ENCODE results near the gene DNAAF8.

The DNAAF8 gene

DNA sequence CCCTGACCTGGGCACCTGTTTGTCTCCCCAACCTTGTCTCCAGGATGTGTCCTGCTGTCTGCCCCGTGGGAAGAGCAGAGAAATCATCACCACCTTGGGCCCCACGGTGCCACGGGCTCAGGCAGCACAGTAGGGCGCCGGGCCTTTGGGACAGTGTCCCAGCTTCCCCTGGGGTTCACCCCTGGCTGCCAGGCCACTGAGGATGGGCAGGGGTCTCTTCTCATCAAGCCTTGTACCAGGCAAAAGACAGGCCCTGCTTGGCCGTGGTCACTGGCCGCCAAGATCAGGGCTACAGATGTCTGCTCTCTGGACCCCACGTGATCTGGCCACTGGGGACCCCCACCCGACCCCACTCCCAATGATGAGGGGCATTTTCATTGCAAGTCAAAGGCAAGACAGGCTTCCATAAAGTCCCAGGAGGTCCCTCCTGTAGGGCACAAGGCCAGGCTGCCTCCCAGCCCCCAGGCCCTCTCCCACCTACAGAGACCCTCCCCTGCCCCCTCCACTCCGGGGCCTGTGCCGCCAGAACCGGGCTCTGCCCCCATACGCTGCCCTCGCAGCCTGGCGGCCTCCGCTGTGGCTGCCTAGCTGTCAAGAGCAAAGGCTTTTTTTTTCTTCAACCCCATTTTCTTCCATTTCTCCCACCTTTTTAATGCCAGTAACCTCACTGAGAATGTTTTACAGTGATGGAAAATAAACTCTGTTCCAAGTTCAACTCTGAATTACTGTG, 14.5 kb downstream of the DNAAF8 start:
- no peak for DNase-seq

DNA sequence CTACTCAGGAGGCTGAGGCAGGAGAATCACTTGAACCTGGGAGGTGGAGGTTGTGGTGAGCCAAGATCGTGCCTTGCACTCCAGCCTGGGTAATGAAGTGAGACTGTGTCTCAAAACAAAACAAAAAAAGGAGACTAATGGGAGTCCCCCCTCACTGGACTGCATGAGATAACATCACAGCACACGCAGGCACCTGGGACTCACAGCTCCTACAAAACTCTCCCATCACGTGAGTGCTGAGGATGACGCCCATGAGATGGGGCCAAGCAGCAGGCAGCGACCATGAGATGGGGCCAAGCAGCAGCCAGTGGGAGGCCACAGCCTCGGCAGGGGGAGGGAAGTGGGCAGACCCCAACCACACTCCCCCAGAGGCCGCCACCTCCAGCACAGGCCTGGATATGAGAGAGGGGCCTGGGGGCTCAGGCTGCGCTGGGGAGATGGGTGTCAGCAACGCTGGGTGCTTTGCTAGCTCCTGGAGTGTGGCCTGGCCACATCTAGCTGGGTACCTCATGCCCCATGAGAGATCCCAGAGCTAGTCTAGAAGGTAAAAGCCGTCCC, 15.4 kb downstream of the DNAAF8 start:
- DNase-seq: no peak

DNA sequence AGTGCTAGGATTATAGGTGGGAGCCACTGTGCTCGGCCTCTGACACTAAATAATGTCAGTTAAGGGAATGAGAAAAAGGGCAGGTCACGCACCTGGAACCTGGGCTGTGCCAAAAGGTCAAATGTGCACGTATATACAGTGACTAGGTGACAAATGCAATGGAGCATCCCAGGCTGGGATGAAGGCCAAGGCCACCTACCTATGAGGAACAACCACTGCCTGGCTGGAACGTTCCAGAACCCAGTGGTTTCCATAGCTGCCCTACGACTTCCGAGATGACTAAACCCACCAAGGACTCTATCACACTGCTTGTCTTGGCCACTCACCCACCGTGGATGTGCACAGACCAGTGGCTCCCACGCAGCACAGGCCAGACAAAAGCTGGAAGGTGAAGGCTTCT, 16.6 kb downstream of the DNAAF8 start:
- no peak for DNase-seq

DNA sequence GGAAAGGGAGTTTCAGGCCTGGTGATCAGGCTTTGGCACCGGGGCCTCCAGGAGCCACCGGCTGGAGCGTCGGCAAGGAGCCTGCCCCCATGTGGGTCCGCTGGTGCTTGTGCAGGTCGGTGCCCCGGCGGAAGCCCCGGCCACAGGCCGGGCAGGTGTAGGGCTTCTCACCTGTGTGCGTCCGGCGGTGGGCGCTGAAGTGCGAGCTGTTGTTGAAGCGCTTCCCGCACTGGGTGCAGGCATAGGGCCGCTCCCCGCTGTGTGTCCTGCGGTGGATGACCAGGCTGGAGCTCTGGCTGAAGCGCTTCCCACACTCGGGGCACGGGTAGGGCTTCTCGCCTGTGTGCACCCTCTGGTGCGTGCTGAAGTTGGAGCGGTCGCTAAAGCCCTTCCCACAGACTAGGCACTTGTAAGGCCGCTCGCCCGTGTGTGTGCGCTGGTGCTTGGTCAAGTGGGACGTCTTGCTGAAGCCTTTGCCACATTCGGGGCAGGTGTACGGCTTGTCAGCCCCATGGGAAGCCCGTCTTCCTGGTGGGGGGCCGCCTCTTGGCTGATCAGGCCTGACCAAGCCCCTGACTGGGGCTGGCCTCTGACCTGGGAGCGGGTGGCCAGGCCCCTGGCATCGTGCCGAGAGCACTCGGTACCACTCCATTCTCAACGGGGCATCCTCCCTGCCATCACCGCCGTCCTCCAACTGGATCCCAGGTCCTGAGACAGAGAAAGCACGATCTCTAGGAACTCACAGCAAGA, 18.2 kb downstream of the DNAAF8 start:
- no peak for DNase-seq

DNA sequence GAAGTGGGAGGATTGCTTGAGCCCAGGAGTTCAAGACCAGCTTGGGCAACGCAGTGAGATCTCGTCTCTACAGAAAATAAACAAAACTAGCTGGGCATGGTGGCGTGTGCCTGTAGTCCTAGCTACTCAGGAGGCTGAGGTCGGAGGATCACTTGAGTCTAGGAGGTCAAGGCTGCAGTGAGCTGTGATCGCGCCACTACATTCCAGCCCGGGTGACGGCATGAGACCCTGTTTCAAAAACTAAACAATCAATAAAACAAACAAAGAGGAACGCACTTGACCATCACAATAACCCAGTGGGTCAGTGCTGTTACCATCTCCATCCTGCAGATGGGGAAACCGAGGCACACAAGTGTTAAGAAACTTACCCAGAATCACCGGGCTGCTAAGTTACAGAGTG, 18.9 kb downstream of the DNAAF8 start:
- DNase-seq: no peak

DNA sequence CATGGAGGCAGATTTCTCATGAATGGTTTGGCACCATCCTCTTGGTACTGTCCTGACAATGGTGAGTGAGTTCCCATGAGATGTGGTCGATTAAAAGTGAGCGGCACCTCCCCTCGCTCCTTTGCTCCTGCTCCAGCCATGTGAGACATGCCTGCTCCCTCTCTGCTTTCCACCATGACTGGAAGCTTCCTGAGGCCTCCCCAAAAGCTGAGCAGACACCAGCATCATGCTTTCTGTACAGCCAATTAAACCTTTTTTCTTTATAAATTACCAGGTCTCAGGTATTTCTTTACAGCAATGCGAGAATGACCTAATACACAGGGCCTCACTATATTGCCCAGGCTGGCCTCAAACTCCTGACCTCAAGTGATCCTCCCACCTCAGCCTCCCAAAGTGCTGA, 20.5 kb downstream of the DNAAF8 start:
- no peak for DNase-seq

DNA sequence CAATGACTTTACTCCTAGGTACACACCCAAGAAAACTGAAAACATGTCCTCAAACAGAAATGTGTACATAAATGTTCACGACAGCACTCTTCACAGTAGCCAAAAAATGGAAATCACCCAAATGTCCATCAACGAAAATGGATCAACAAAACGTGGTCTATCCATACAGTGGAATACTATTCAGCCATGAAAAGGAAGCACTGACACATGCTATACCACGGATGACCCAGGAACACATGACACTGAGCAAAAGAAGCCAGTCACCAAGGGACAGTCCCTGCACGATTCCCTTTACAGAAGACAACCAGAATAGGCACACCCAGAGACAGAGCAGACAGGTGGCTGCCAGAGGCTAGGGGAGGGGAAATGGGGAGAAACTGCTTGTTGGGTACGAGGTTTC, 21.4 kb downstream of the DNAAF8 start:
- DNase-seq: no peak

DNA sequence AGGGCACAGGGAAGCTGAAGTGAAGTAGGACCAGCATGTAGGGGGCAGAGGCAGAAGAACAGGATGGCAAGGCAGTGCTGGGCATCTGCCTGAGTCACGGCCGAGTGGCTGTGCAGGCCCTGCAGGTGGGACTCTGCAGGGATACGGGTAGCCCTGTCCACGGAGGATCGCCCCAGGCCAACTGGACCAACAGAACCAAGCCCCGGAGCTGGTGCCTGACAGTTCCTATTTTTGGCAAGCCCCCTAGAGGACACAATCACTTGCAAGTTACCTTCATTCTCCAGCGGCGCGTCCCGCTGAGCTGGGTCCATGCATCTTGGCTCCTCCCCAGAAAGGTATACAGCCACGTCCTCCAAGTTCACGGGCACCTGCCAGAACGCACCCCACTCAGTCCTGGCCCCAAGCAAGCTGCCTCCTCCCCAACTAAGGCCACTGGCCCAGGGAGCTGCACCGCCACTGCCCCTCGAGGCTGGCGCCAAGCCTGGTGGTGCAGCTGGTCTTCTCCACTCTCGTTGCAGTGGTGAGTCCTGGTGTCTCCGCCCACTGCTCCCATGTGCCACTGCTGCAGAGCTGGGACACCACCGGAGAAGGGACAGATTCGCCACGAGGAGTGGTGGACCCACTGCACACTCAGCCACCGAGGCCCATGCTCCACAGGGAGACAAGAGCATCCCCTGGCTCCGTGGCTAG, 26.0 kb downstream of the DNAAF8 start:
- no peak for DNase-seq

DNA sequence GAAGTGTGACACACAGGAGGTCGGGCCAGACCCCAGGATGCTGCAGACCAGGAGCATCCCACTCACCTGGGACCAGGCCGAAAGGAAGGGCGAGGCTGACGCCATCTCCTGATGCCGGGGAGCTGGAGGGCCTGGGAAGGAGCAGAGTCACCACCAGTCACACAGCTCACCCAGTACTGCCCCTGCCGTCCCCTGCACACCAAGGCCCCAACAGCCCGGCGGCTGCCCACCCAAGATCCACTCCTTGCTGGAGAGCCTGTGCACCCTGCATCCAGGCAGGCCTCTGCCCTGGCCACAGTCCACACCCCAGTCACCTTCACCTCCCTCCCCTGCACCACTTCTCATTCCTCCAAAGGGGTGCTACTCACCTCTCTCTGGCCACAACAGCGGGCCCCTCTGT, 27.9 kb downstream of the DNAAF8 start:
- DNase-seq: no peak

DNA sequence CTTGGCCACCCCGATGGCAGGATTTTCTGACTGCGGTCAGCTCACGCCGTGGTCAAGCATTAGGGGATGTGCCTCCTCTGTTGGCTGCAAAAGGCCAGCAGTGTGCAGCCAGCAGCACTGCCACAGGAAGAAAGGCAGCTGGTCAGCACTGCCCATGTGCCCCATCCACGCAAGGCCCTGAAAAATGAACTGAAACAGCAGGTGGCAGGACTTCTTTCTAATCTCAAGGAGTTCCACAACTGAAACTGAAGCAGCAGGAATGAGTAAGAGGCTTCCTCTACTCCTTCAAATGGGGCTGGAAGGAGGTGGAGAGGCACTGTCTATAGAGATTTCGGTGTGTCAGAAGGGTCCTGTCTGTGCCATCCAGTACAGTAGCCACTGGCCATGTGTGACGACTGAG, 29.5 kb downstream of the DNAAF8 start:
- DNase-seq: no peak

DNA sequence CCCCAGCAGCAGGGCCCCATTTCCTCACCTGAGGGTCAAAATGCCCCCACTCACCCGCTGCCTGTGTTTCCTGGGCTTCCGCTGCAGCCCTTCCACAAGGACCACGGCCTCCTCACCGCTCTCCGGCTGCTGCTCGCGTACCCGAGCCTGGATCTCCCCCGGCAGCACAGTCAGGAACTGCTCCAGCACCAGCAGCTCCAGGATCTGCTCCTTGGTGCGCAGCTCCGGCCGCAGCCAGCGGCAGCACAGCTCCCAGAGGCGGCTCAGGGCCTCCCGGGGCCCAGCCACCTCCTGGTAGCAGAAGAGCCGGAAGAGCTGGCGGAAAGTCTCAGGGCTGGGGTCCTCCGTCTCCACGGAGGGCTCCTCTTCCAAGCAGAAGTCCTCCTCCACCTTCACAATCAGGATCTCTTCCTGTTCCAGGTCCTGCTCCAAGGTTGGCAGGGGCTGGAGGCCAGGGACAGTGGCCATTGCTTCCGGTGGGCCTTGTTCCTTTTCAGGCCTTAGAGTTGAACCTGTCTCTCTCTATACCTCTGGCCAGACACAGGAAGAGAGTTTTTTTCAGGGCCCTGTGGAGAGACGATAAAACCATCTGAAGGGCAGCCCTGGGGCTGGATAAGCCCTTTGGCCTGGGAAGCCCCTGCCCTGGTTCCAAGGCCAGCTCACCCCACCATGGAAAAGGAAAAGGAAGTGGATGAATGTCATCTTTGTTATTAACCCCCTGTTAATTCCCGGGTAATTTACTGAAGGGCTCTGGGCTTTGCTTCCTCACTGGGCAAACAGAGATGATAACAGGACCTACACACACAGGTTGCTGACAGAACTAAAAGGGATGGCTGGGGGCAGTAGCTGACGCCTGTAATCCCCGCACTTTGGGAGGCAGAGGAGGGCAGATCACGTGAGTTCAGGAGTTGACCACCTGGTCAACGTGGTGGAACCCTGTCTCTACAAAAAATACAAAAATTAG, 31.5 kb downstream of the DNAAF8 start:
- no peak for DNase-seq

DNA sequence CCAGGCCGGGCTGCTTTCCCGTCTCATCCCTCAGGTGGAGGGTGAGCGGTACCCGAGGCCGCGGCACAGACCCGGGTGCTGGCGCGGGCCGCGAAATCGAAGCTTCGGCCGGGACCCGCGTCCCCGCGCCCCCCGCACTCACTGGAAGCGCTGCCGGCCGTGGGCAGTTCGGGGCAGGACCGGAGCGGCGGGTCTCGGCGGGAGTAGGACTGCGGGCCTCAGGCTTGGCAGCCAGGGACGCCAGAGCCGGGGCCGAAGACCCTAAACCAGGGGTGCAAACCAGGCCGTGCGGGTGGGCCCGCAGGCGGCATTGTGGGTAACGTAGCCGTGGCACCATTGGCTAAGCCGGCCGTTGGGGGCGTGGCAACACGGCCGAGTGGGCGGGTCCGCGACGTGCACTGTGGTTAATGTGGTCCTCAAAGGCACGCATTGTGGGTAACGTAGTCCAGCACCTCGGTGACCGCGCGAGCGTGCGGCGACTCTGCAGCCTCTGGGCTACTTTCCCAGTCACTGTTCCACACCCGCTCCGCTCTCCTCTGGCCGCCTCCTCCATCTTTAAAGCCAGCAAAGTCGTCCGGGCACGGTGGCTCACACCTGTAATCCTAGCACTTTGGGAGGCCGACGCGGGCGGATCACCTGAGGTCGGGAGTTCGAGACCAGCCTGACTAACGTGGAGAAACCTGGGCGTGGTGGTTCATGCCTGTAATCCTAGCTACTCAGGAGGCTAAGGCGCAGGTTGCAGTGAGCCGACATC, 32.7 kb downstream of the DNAAF8 start, which contains the start of gene ZNF500:
TSS of gene ZNF500 (minus strand) at position 288 of the 754 bp plus-strand sequence. CDS start 1,184 bp downstream, outside the sequence.
- peak; percentile 26 to 99 (median 94) for DNase-seq

DNA sequence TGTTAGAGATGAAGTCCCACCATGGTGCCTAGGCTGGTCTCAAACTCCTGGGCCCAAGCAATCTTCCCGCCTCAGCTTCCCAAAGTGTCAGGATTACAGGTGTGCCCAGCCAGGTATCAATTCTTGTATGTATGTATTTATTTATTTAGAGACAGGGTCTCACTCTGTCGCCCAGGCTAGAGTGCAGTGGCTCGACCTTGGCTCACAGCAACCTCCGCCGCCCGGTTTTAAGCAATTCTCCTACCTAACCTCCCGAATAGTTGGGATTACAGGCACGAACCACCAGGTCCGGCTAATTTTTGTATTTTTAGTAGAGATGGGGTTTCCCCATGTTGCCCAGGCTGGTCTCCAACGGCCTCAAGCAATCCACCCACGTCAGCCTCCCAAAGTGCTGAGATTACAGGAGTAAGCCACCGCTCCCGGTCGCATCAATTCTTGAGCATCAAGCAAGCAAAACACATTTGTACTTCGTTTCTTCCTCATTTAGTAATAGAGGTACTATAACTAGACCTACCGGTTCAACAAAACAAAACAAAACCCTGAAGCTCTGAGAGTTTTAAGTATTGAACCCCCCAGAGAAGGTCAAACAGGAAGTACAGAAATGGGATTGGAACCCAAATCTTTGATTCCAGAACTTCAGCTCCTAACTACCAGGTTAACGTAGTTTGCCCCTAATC, 33.7 kb downstream of the DNAAF8 start:
- DNase-seq: peak in 4 of 56 donors; percentile 2 to 14 (median 10)

DNA sequence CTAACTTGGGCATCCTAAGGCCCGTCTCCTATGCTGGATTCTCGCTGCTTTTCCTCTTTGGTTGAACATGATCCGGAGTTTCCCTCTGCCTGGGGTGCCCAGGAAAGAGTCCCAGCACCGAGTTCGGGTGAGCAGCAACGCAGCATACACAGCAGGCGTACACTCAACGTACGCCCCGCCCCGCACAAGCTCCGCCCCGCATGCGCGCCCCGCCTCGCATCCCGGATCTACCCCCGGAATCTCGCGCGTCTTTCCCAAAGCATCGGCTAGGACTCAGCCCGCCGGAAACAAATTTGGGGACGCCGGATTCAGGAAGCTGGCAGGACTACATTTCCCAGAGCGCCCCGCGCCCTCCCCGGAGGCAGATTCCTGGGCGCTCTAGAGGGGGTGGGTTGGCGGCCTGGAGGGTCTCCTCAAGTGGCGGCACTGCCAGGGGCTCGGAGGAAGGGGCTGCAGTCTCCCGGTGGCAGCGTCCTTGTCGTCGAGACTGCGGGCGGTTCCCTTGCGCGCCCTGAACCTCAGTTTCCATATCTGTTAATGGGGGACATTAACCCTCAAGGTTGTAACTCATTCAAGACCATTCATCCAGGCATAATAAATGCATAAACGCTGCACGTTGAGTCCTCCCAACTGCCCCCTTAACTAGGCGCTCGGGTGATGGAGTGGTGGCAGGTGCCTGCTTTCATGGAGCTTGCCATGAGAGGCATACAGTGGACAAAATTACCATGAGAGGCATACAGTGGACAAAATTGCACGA, 34.4 kb downstream of the DNAAF8 start:
- peak; percentile 80 to 99 (median 95) for DNase-seq

DNA sequence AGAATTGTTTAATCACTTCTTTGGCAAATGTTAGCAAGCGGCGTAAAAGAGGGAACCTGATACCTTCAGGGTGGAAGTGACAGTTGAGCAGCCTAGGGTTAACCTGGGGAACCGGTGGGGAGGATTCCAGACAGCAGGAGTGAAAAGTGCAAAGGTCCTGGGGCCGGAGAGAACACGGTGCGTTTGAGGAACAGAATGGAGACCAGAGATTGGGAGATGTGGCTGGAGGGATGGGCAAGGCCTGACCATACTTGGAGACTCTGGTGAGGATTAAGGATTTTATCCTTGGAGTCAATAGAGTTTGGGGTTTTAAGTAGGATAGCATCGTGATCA, 34.9 kb downstream of the DNAAF8 start:
- no peak for DNase-seq

DNA sequence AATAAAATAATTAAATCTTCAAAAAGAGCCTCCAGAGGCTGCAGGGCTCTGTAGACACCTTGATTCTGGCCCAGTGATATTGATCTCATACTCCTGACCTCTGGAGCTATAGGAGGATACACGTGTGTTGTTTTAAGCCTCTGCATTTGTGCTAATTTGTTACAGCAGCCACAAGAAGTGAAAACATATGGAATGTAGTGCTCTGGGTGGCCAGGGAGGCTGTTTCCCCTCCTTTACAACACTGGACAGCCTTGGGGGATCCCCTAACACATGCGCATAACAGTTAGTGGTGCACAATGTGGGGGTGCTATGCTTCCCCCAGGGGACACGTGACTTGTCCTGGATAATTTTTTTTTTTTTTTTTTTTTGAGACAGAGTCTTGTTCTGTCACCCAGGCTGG, 37.3 kb downstream of the DNAAF8 start:
- DNase-seq: no peak

DNA sequence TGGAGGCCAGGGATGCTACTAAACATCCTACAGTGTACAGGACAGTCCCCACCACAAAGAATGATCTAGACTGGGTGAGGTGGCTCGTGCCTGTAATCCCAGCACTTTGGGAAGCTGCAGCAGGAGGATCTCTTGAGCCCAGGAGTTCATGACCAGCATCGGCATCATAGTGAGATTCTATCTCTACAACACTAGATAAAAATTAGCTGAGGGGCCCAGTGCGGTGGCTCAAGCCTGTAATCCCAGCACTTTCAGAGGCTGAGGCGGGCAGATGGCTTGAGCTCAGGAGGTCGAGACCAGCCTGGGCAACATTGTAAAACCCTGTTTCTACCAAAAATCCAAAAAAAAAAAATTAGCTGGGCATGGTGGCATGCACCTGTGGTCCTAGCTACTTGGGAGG, 38.0 kb downstream of the DNAAF8 start:
- no peak for DNase-seq

DNA sequence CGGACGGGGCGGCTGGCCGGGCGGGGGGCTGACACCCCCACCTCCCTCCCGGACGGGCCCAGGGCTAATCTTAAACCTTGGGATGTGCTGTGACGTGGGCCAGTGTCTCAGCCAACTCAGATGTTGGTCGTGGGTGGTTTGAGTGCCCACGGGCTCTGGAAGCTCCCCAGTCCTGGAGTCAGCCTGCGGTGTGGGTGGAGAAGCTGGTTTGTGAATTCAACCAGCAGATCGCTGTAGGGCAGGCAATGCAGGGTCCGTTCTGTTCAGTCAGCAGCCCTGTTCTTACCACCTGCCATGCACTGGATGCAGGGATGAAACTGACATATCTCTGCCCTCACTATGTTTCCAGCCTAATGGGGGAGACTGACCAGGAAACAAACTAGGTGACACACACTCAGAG, 40.7 kb downstream of the DNAAF8 start:
- DNase-seq: no peak
